ENCODE measurements around the gene RFC4. TPM values are rescaled to one million over a fixed set of nuclear protein-coding genes. Genes with fewer than 3 reads are reported as not detected.

Gene RFC4
- total and polyA plus RNA-seq, 2 of the 13 experiments (the other 11 are each of a cell fraction or from before 2014, with no cell fraction given), result 18.5 to 103 TPM

- TF ChIP-seq, protein P1, sequence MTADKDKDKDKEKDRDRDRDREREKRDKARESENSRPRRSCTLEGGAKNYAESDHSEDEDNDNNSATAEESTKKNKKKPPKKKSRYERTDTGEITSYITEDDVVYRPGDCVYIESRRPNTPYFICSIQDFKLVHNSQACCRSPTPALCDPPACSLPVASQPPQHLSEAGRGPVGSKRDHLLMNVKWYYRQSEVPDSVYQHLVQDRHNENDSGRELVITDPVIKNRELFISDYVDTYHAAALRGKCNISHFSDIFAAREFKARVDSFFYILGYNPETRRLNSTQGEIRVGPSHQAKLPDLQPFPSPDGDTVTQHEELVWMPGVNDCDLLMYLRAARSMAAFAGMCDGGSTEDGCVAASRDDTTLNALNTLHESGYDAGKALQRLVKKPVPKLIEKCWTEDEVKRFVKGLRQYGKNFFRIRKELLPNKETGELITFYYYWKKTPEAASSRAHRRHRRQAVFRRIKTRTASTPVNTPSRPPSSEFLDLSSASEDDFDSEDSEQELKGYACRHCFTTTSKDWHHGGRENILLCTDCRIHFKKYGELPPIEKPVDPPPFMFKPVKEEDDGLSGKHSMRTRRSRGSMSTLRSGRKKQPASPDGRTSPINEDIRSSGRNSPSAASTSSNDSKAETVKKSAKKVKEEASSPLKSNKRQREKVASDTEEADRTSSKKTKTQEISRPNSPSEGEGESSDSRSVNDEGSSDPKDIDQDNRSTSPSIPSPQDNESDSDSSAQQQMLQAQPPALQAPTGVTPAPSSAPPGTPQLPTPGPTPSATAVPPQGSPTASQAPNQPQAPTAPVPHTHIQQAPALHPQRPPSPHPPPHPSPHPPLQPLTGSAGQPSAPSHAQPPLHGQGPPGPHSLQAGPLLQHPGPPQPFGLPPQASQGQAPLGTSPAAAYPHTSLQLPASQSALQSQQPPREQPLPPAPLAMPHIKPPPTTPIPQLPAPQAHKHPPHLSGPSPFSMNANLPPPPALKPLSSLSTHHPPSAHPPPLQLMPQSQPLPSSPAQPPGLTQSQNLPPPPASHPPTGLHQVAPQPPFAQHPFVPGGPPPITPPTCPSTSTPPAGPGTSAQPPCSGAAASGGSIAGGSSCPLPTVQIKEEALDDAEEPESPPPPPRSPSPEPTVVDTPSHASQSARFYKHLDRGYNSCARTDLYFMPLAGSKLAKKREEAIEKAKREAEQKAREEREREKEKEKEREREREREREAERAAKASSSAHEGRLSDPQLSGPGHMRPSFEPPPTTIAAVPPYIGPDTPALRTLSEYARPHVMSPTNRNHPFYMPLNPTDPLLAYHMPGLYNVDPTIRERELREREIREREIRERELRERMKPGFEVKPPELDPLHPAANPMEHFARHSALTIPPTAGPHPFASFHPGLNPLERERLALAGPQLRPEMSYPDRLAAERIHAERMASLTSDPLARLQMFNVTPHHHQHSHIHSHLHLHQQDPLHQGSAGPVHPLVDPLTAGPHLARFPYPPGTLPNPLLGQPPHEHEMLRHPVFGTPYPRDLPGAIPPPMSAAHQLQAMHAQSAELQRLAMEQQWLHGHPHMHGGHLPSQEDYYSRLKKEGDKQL (CRISPR knock-in tag; IDR thresholded peaks at IDR 0.05; ENCODE audit: low read depth), result no peak
- TF ChIP-seq BRD4 (CRISPR knock-in tag; IDR thresholded peaks at IDR 0.05), result no peak
- no peak for TF ChIP-seq TAF15 (IDR thresholded peaks at IDR 0.05; ENCODE audit: low read depth, low read length, poor library complexity, severe bottlenecking)
- no peak for TF ChIP-seq HNRNPUL1 (IDR thresholded peaks at IDR 0.05; ENCODE audit: low read depth, low read length)
- TF ChIP-seq PATZ1 (CRISPR knock-in tag; IDR thresholded peaks at IDR 0.05), result no peak
- TF ChIP-seq POLR2AphosphoS2 (IDR thresholded peaks at IDR 0.05; ENCODE audit: low read depth, low read length), result peak; percentile 45; the same call in 1 of the 2 replicates
- no peak for TF ChIP-seq MTA1 (CRISPR knock-in tag; IDR thresholded peaks at IDR 0.05; ENCODE audit: borderline replicate concordance)
- TF ChIP-seq FOXA3 (CRISPR knock-in tag; IDR thresholded peaks at IDR 0.05), result no peak
- TF ChIP-seq RBFOX2 (IDR thresholded peaks at IDR 0.05; ENCODE audit: low read depth, low read length), result peak; percentile 8; the same call in 1 of the 2 replicates
- TF ChIP-seq TRIM24 (CRISPR knock-in tag; IDR thresholded peaks at IDR 0.05), result no peak
- TF ChIP-seq ZNF34 (CRISPR knock-in tag; IDR thresholded peaks at IDR 0.05; ENCODE audit: borderline replicate concordance), result no peak
- no peak for TF ChIP-seq TCF12 (IDR thresholded peaks at IDR 0.05)
- TF ChIP-seq TCF12 (CRISPR knock-in tag; IDR thresholded peaks at IDR 0.05), result no peak
- TF ChIP-seq, protein P2, sequence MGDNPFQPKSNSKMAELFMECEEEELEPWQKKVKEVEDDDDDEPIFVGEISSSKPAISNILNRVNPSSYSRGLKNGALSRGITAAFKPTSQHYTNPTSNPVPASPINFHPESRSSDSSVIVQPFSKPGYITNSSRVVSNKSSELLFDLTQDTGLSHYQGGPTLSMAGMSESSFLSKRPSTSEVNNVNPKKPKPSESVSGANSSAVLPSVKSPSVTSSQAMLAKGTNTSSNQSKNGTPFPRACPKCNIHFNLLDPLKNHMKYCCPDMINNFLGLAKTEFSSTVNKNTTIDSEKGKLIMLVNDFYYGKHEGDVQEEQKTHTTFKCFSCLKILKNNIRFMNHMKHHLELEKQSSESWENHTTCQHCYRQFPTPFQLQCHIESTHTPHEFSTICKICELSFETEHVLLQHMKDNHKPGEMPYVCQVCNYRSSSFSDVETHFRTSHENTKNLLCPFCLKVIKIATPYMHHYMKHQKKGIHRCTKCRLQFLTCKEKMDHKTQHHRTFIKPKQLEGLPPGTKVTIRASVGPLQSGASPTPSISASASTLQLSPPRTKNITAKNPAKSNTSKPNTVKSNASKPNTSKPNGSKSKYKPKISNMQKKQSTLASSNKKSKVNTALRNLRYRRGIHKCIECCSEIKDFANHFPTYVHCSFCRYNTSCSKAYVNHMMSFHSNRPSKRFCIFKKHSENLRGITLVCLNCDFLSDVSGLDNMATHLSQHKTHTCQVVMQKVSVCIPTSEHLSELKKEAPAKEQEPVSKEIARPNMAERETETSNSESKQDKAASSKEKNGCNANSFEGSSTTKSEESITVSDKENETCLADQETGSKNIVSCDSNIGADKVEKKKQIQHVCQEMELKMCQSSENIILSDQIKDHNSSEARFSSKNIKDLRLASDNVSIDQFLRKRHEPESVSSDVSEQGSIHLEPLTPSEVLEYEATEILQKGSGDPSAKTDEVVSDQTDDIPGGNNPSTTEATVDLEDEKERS (CRISPR knock-in tag; IDR thresholded peaks at IDR 0.05), result no peak
- TF ChIP-seq, protein P3, sequence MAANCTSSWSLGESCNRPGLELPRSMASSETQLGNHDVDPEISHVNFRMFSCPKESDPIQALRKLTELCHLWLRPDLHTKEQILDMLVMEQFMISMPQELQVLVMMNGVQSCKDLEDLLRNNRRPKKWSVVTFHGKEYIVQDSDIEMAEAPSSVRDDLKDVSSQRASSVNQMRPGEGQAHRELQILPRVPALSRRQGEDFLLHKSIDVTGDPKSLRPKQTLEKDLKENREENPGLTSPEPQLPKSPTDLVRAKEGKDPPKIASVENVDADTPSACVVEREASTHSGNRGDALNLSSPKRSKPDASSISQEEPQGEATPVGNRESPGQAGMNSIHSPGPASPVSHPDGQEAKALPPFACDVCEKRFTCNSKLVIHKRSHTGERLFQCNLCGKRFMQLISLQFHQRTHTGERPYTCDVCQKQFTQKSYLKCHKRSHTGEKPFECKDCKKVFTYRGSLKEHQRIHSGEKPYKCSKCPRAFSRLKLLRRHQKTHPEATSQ (CRISPR knock-in tag; IDR thresholded peaks at IDR 0.05; ENCODE audit: borderline replicate concordance), result no peak
Measured at GRCh38 chr3:186785495-186786018, 20.7 kb downstream of the RFC4 start (continued).

All from HepG2 (cell line).